ENCODE data around the gene TAGAP. TPM values are rescaled to one million over a fixed set of nuclear protein-coding genes. Genes with fewer than 3 reads are reported as not detected.
"Not testable (repeated sequence)": the region's sequence is repeated elsewhere in the genome, so short reads cannot be mapped to it uniquely, and the experiment has no call there.

TAGAP gene
- polyA plus RNA-seq, 1 donor: 2.3 TPM

DNA sequence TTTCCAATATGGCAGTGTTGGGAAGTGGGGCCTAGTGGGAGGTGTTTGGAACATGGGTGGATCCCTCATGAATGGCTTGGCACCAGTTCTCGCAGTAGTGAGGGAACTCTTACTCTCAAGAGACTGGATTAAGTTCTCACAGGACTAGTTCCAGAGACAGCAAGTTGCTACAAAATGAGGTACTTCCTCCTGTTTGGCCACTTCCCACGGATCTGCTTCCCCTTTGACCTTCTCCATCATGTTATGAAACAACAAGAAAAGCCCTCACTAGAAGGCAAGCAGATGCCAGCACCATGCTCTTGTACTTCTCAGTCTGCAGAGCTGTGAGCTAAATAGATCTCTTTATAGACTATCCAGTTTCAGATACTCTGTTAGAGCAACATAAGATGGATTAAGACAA is 47.9 kb downstream of the TAGAP start:
- WGBS (ENCODE audit: insufficient coverage, low lambda C conversion rate): no CpG with 5 or more reads among the region's 2 CpGs
- Histone ChIP-seq H3K27me3 (ENCODE audit: control insufficient read depth, insufficient read depth, low read length) (no peaks in the 10 kb centered on the region), H3K27ac (ENCODE audit: low read length) (no peak overlapping the region), H3K36me3 (ENCODE audit: control insufficient read depth, insufficient read depth, low read length) (no peaks in the 10 kb centered on the region), H3K9me3 (ENCODE audit: control insufficient read depth, low read depth, low read length) (peaks cover 3% of the 10 kb centered on the region), H3K4me3 (ENCODE audit: low read length) (no peak overlapping the region), H3K4me1 (ENCODE audit: control insufficient read depth, insufficient read depth, low read length) (peaks cover 2% of the 10 kb centered on the region)
- DNase-seq: no peak

DNA sequence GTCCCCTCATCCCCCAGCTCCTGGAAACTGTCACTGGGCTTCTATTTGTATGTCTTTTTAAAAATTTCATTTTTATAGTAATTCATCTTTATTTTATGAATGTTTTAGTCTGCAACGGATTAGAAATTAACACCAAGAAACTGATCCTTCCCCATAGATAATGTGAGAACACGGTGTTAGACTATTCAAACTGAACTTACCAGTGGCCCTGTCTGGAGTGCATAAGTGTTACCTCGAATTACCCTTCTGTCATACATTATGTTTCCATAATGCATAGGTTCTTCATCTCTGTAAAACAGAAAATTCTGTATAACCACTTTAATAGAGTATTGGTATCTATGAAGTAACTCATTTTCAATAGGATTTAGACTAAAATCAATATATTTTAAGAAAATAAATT is 51.2 kb downstream of the TAGAP start:
- Histone ChIP-seq H3K4me1 (ENCODE audit: control insufficient read depth, insufficient read depth, low read length) (no peaks in the 10 kb centered on the region), H3K4me3 (ENCODE audit: low read length) (no peak overlapping the region), H3K9me3 (ENCODE audit: control insufficient read depth, low read depth, low read length) (peaks cover 18% of the 10 kb centered on the region), H3K36me3 (ENCODE audit: control insufficient read depth, insufficient read depth, low read length) (no peaks in the 10 kb centered on the region), H3K27me3 (ENCODE audit: control insufficient read depth, insufficient read depth, low read length) (no peaks in the 10 kb centered on the region), H3K27ac (ENCODE audit: low read length) (no peak overlapping the region)
- DNase-seq: no peak
- 54% methylated on average over 2 of the region's 3 CpGs for WGBS (ENCODE audit: insufficient coverage, low lambda C conversion rate)

DNA sequence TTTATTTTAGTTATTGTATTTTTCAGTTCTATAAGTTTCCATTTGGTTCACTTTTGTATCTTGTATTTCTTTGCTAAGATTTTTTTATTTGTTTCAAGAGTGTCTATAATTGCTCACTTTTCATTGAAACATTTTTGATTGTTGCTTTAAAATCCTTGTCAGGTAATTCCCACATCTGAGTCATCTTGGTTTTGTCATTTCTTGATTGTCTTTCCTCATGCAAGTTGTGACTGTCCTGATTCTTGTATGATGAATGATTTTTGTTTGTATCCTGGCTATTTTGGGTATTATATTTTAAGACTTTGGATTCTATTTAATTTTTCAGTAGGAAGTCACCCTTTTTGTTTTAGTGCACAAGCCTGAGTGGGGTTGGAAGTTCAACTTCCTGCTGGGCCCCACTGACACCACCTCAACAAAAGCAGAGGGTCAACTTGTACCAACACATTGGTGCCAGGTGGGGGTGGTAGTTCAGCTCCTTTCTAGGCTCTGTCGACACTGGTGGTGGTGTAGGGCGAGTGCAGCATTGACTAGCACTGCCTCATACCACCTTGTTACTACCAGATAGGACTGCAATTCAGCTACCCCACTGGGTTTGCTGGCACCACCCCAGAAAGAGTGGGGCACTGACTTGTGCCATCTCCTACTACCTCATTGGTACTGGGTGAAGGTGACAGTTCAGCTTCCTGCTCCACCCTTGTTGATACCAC is 53.6 kb downstream of the TAGAP start:
- Histone ChIP-seq H3K27me3 (ENCODE audit: control insufficient read depth, insufficient read depth, low read length) (no peaks in the 10 kb centered on the region), H3K9me3 (ENCODE audit: control insufficient read depth, low read depth, low read length) (peaks cover 20% of the 10 kb centered on the region), H3K4me3 (ENCODE audit: low read length) (no peak overlapping the region), H3K36me3 (ENCODE audit: control insufficient read depth, insufficient read depth, low read length) (no peaks in the 10 kb centered on the region), H3K4me1 (ENCODE audit: control insufficient read depth, insufficient read depth, low read length) (no peaks in the 10 kb centered on the region), H3K27ac (ENCODE audit: low read length) (no peak overlapping the region)
- DNase-seq: no peak
- WGBS (ENCODE audit: insufficient coverage, low lambda C conversion rate): no CpG with 5 or more reads among the region's 2 CpGs

DNA sequence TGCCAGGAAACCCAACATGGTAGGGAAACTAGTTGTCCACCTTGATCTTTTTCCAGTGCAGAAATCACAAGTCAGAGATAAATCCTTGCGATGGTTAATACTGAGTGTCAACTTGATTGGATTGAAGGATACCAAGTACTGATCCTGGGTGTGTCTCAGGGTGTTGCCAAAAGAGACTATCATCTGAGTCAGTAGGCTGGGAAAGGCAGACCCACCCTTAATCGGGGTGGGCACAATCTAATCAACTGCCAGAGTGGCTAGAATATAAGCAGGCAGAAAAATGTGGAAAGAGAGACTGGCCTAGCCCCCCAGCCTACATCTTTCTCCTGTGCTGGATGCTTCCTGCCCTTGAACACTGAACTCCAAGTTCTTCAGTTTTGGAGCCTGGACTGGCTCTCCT is 55.1 kb downstream of the TAGAP start:
- H3K9me3 ChIP-seq (ENCODE audit: control insufficient read depth, low read depth, low read length): peaks cover 20% of the 10 kb centered on the region
- not testable (repeated sequence) for H3K4me3 ChIP-seq (ENCODE audit: low read length); H3K27me3 ChIP-seq (ENCODE audit: control insufficient read depth, insufficient read depth, low read length); DNase-seq; H3K36me3 ChIP-seq (ENCODE audit: control insufficient read depth, insufficient read depth, low read length); H3K4me1 ChIP-seq (ENCODE audit: control insufficient read depth, insufficient read depth, low read length); H3K27ac ChIP-seq (ENCODE audit: low read length)
- no CpG with 5 or more reads among the region's 2 CpGs for WGBS (ENCODE audit: insufficient coverage, low lambda C conversion rate)

DNA sequence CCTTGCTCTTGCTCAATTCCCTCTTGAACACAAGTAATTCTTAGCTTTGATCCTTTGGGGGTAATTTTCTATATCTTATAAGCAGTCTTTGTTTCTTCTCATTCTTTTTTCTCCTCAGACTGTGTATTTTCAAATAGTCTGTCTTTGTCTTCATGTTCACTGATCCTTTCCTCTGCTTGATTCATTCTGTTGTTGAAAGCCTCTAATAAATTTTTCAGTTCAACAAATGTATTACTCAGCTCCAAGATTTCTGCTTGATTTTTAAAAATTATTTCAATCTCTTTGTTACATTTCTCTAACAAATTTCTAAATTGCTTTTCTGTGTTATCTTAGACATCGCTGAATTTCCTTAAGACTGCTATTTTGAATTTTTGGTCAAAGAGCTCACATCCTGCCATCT is 56.3 kb downstream of the TAGAP start:
- 100% methylated on average over 1 of the region's 1 CpG for WGBS (ENCODE audit: insufficient coverage, low lambda C conversion rate)
- H3K27me3 ChIP-seq (ENCODE audit: control insufficient read depth, insufficient read depth, low read length): no peaks in the 10 kb centered on the region

DNA sequence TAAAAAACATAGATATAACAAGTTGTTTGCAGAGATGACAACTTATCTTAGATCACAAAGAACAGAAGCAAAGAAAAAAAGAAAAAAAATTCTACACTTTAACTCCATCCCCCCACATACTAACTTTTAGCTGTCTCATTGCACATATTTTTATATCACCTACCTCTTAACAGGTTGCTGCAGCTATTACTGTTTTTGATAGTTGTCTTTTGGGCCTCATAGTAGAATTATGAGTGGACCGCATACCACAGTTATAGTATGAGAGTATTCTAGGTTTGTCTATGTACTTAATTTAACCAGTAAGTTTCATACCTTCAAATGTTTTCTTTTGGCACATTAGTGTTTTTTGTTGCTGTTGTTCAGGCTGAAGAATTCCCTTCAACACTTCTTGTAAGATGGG is 57.1 kb downstream of the TAGAP start:
- H3K27ac ChIP-seq (ENCODE audit: low read length): no peak overlapping the region
- peaks cover 18% of the 10 kb centered on the region for H3K9me3 ChIP-seq (ENCODE audit: control insufficient read depth, low read depth, low read length)
- no peaks in the 10 kb centered on the region for H3K27me3 ChIP-seq (ENCODE audit: control insufficient read depth, insufficient read depth, low read length)
- no CpG with 5 or more reads among the region's 1 CpG for WGBS (ENCODE audit: insufficient coverage, low lambda C conversion rate)
- no peaks in the 10 kb centered on the region for H3K36me3 ChIP-seq (ENCODE audit: control insufficient read depth, insufficient read depth, low read length)
- H3K4me3 ChIP-seq (ENCODE audit: low read length): no peak overlapping the region
- DNase-seq: no peak
- no peaks in the 10 kb centered on the region for H3K4me1 ChIP-seq (ENCODE audit: control insufficient read depth, insufficient read depth, low read length)

More for the DNA sequence above, 56.3 kb downstream of the TAGAP start:
- Histone ChIP-seq H3K4me1 (ENCODE audit: control insufficient read depth, insufficient read depth, low read length) (no peaks in the 10 kb centered on the region), H3K27ac (ENCODE audit: low read length) (no peak overlapping the region), H3K36me3 (ENCODE audit: control insufficient read depth, insufficient read depth, low read length) (no peaks in the 10 kb centered on the region), H3K4me3 (ENCODE audit: low read length) (no peak overlapping the region), H3K9me3 (ENCODE audit: control insufficient read depth, low read depth, low read length) (peaks cover 20% of the 10 kb centered on the region)
- DNase-seq: no peak

Other genes starting within 250 kb of the TAGAP start
- 270 TPM for gene EZR, start 225.6 kb downstream of the TAGAP start, polyA plus RNA-seq
- gene RSPH3, start 44.8 kb downstream of the TAGAP start, polyA plus RNA-seq: 11.8 TPM
- gene FNDC1, start 124.4 kb upstream of the TAGAP start, polyA plus RNA-seq: 22.0 TPM

Data from large intestine (tissue), 3 donors.